GM12878 (cell line): ENCODE measurements around the gene LONP1. TPM values are rescaled to one million over a fixed set of nuclear protein-coding genes. Genes with fewer than 3 reads are reported as not detected.

Experiments used
- ATAC-seq: fragments of 200-7000 bp; cut with Tn5 transposase; 3 replicates; pipeline ENCODE4 v1.9.1; 2020; ENCODE audit warnings: mild to moderate bottlenecking, moderate library complexity
- BruUV-seq: library from RNA; stranded (reverse); fragments of 400-500 nt; replicated peaks from 2 replicates; lab custom pipeline; 2021; lab: Mats Ljungman, UMichigan
- CTCF ChIA-PET: fragments of 300-600 bp; sonication (Branson Sonifier 250); formaldehyde crosslinking; extraction: SDS; loops from one replicate; lab custom pipeline; 2021; ENCODE audit warnings: inconsistent platforms; lab: Yijun Ruan, JAX
- POLR2A ChIA-PET: fragments of 350-600 bp; formaldehyde crosslinking; extraction: SDS; loops from one replicate; lab custom pipeline; 2021; ENCODE audit warnings: inconsistent platforms; lab: Charles Lee
- RAD21 ChIA-PET: fragments of 300-600 bp; sonication (Branson Sonifier 250); formaldehyde crosslinking; loops from one replicate; lab custom pipeline; 2023; ENCODE audit warnings: antibody characterized with exemption; ENCODE audit not compliant: unreplicated experiment; lab: Charles Lee
- SMC1A ChIA-PET: fragments of 300-600 bp; sonication (Branson Sonifier 250); formaldehyde crosslinking; loops from one replicate; lab custom pipeline; 2023; ENCODE audit not compliant: unreplicated experiment, uncharacterized antibody; lab: Charles Lee
- DNase-seq: peaks from one replicate; pipeline ENCODE4 v3.0.0-alpha.2; 2011; ENCODE audit warnings: low read depth, low spot score
- FAIRE-seq: peaks from 3 replicates; lab custom pipeline; 2011; peaks lifted over from hg19 to GRCh38; lab: Jason Lieb, UNC
- H2AFZ ChIP-seq: 2 replicates; pipeline ENCODE4 v1.6.0; 2011; ENCODE audit warnings: low read depth, low read length, control low read depth; ENCODE audit not compliant: control insufficient read depth
- H3K27ac ChIP-seq: 2 replicates; pipeline ENCODE4 v1.5.1; 2011; ENCODE audit warnings: control low read depth; ENCODE audit not compliant: control insufficient read depth, insufficient read depth
- H3K27me3 ChIP-seq, 2 experiments: replicated peaks in 1 of 2; 2 replicates each; pipeline versions ENCODE4 v1.6.0 to v1.6.1; 2011; ENCODE audit warnings: low read length in 1 of 2; ENCODE audit not compliant: control insufficient read depth in 2 of 2, insufficient read depth in 2 of 2
- H3K36me3 ChIP-seq, 2 experiments: 2 replicates each; pipeline ENCODE4 v1.5.1; 2011; ENCODE audit warnings: low read length in 1 of 2; ENCODE audit not compliant: control insufficient read depth in 2 of 2, insufficient read depth in 2 of 2
- H3K4me1 ChIP-seq: 2 replicates; pipeline ENCODE4 v1.6.1; 2011; ENCODE audit warnings: mild to moderate bottlenecking, low read length, moderate library complexity, mixed read lengths; ENCODE audit not compliant: control insufficient read depth, insufficient read depth
- H3K4me2 ChIP-seq: 2 replicates; pipeline ENCODE4 v1.6.0; 2011; ENCODE audit warnings: control low read depth; ENCODE audit not compliant: control insufficient read depth, insufficient read depth
- H3K4me3 ChIP-seq: fragments of 200-600 bp; sonication (generic); 2 replicates; pipeline ENCODE4 v1.5.1; 2016
- H3K79me2 ChIP-seq: 2 replicates; pipeline ENCODE4 v1.6.0; 2011; ENCODE audit warnings: low read length; ENCODE audit not compliant: control insufficient read depth, insufficient read depth
- H3K9ac ChIP-seq: 2 replicates; pipeline ENCODE4 v1.8.0; 2011; ENCODE audit warnings: low read length, control low read depth, mixed read lengths; ENCODE audit not compliant: control insufficient read depth, insufficient read depth
- H3K9me3 ChIP-seq: replicated peaks from 3 replicates; pipeline ENCODE4 v1.5.1; 2011; ENCODE audit warnings: mild to moderate bottlenecking, low read length; ENCODE audit not compliant: control insufficient read depth, insufficient read depth
- H4K20me1 ChIP-seq: 2 replicates; pipeline ENCODE4 v1.6.0; 2011; ENCODE audit not compliant: control insufficient read depth, insufficient read depth
- ASH2L ChIP-seq: fragments of 300-600, 200-600 bp; sonication (generic); IDR thresholded peaks from 2 replicates; pipeline ENCODE4 v1.6.1; 2017; ENCODE audit warnings: low read depth, mild to moderate bottlenecking, borderline replicate concordance
- ATF7 ChIP-seq: fragments of 450-650 bp; IDR thresholded peaks from 2 replicates; pipeline ENCODE4 v1.6.1; 2016; ENCODE audit warnings: low read depth, mild to moderate bottlenecking
- ELK1 ChIP-seq: IDR thresholded peaks from 2 replicates; pipeline ENCODE4 v1.6.1; 2012; ENCODE audit warnings: low read depth, low read length, improper control_type of control experiment
- GABPA ChIP-seq: IDR thresholded peaks from 2 replicates; pipeline ENCODE4 v1.6.1; 2014; ENCODE audit warnings: antibody characterized with exemption, low read depth, mild to moderate bottlenecking, inconsistent platforms
- HDGF ChIP-seq: fragments of 450-650 bp; IDR thresholded peaks from 2 replicates; pipeline ENCODE4 v1.6.1; 2016; ENCODE audit warnings: antibody characterized with exemption
- NBN ChIP-seq: fragments of 450-650 bp; IDR thresholded peaks from 2 replicates; pipeline ENCODE4 v1.6.1; 2016
- NR2C2 ChIP-seq: IDR thresholded peaks from 2 replicates; pipeline ENCODE4 v1.6.1; 2011; ENCODE audit warnings: borderline replicate concordance, low read depth; ENCODE audit not compliant: control insufficient read depth, insufficient read length
- RAD21 ChIP-seq: IDR thresholded peaks from 2 replicates; pipeline ENCODE4 v1.6.1; 2011; ENCODE audit warnings: mild to moderate bottlenecking, low read depth, low read length, moderate library complexity; ENCODE audit not compliant: insufficient read depth
- RAD51 ChIP-seq: fragments of 450-650 bp; IDR thresholded peaks from 2 replicates; pipeline ENCODE4 v1.6.1; 2016; ENCODE audit warnings: moderate library complexity, mild to moderate bottlenecking, inconsistent platforms
- RELA ChIP-seq: fragments of 450-650 bp; IDR thresholded peaks from 2 replicates; pipeline ENCODE4 v1.8.0; 2014; ENCODE audit warnings: borderline replicate concordance; ENCODE audit not compliant: partially characterized antibody
- SIN3A ChIP-seq: IDR thresholded peaks from 2 replicates; pipeline ENCODE4 v1.6.1; 2012; ENCODE audit warnings: low read depth, low read length, improper control_type of control experiment
- SIX5 ChIP-seq: IDR thresholded peaks from 2 replicates; pipeline ENCODE4 v1.6.1; 2011; ENCODE audit warnings: mild to moderate bottlenecking, low read depth, low read length, moderate library complexity; ENCODE audit not compliant: severe bottlenecking
- SPI1 ChIP-seq: IDR thresholded peaks from 2 replicates; pipeline ENCODE4 v1.6.1; 2011; ENCODE audit warnings: low read depth, mild to moderate bottlenecking, low read length, moderate library complexity, borderline replicate concordance; ENCODE audit not compliant: insufficient read depth
- USF1 ChIP-seq: IDR thresholded peaks from 2 replicates; pipeline ENCODE4 v1.6.1; 2011; ENCODE audit warnings: borderline replicate concordance, low read depth, mild to moderate bottlenecking, moderate library complexity, mixed read lengths, low read length; ENCODE audit not compliant: insufficient read depth; ENCODE audit errors: extremely low read length
- ZBTB40 ChIP-seq: fragments of 450-650 bp; IDR thresholded peaks from 2 replicates; pipeline ENCODE4 v1.6.1; 2016; ENCODE audit warnings: mild to moderate bottlenecking, moderate library complexity, borderline replicate concordance
- WGBS: methylation state at CpG from one replicate; pipeline ENCODE4 v1.1.6; 2016; ENCODE audit warnings: low lambda C conversion rate; ENCODE audit not compliant: insufficient replicate concordance, insufficient coverage; ENCODE audit errors: missing lambda C conversion rate; 5-methylcytosine and 5-hydroxymethylcytosine counted together
- in situ Hi-C: fragments of 300-500 bp; cut with MboI; formaldehyde crosslinking; loops from 9 replicates; pipeline ENCODE4 v1.14.3; 2018; ENCODE audit warnings: mixed read lengths
- intact Hi-C: fragments of 100-400 bp; cut with micrococcal nuclease; formaldehyde crosslinking; loops from one replicate; pipeline ENCODE4 v1.14.2; 2022; ENCODE audit not compliant: unreplicated experiment
- polyA plus RNA-seq, 11 experiments: library from polyadenylated mRNA; depleted of rRNA in 4 of 11; unstranded in 6 of 11; stranded (reverse) in 5 of 11; fragments of >200 nt; fragmentation: Nextera tagmentation in 4 of 11; fragmentation: Illumina TruSeq in 1 of 11; extraction: Ambion mirVana in 4 of 11; extraction: Trizol in 1 of 11; gene quantifications; 1 replicate in 1 of 11; 2 replicates in 10 of 11; pipeline versions ENCODE4 v1.2.1 to v1.2.3, GENCODE V29; 2011 to 2016; ENCODE audit warnings: inconsistent platforms in 2 of 11, missing spikeins in 2 of 11, low read depth in 1 of 11
- total RNA-seq, 4 experiments: library from RNA; depleted of rRNA in 3 of 4; stranded (reverse); fragments of >200 nt in 3 of 4; fragmentation: Illumina TruSeq in 1 of 4; extraction: Trizol in 1 of 4; gene quantifications; 2 replicates each; pipeline versions ENCODE4 v1.2.1 to v1.2.3, GENCODE V29; 2013 to 2021

The LONP1 gene
- total and polyA plus RNA-seq, 10 of the 15 experiments (the other 5 are each of a cell fraction or from before 2014, with no cell fraction given): 0.61 to 136 (median 59.5) TPM

- Histone ChIP-seq H3K4me3 (peak within 1 kb of the TSS; percentile 98), H3K79me2 (peaks cover 12% of the 10 kb centered on the region), H3K36me3 (no peaks in the 10 kb centered on the region; a peak in 1 of 4 replicates), H4K20me1 (no peaks in the 10 kb centered on the region), H3K4me1 (peaks cover 5% of the 10 kb centered on the region; the same call in 1 of the 2 replicates), H3K4me2 (peak within 1 kb of the TSS; percentile 97), H3K27ac (peak within 1 kb of the TSS; percentile 46), H2AFZ (peak within 1 kb of the TSS; percentile 99), H3K27me3 (no peaks in the 10 kb centered on the region), H3K9ac (peak within 1 kb of the TSS; percentile 81), H3K9me3 (no peaks in the 10 kb centered on the region)
- SMC1A ChIA-PET: no interaction called here
- intact Hi-C loops (no loop called here), in situ Hi-C loops (loop anchor here (10.0 kb wide), 1 partner anchor 1436 kb away; the partner anchor contains the start of gene YJU2)
- FAIRE-seq (peak; percentile 100), DNase-seq (peak; percentile 95), ATAC-seq (peak; percentile 98)
- POLR2A ChIA-PET: no interaction called here
- BruUV-seq: no TSS peak
- WGBS: 4% methylated on average over 81 of the region's 94 CpGs
- RAD21 ChIA-PET: no interaction called here
- CTCF ChIA-PET: no interaction called here
- peak; percentile 76; the same call in 1 of the 2 replicates for TF ChIP-seq ASH2L
- peak; percentile 61 for TF ChIP-seq ELK1
- peak; percentile 86 for TF ChIP-seq HDGF
- peak; percentile 14 for TF ChIP-seq RELA
- TF ChIP-seq RAD51: peak; percentile 96
- 0 out of 2 replicates have a peak, but pooled peaks have one; percentile 7 for TF ChIP-seq NBN
- TF ChIP-seq ZBTB40: peak; percentile 90
- no peak for TF ChIP-seq NR2C2
- TF ChIP-seq SIX5: peak; percentile 95
- no peak for TF ChIP-seq SPI1
- TF ChIP-seq SIN3A: peak; percentile 89
- TF ChIP-seq GABPA: peak; percentile 86
- peak; percentile 97 for TF ChIP-seq USF1
- TF ChIP-seq ATF7: peak; percentile 25; the same call in 1 of the 2 replicates
- no peak for TF ChIP-seq RAD21
These were observed 39.2 kb downstream of the LONP1 start, which contains the start of the genes HSD11B1L and MICOS13 for GRCh38 chr19:5680437-5681368. Gene HSD11B1L, plus strand, starts transcription at chr19:5681027. Its CDS starts 3,806 bp downstream, at chr19:5684833. Gene MICOS13, minus strand, starts transcription at chr19:5680516. Its CDS starts 30 bp downstream, at chr19:5680486.
